Astrocyte (in vitro differentiated cells and primary cell): ENCODE results near the gene GRAMD4.

ENCODE experiments used
- EZH2 ChIP-seq: IDR thresholded peaks from 2 replicates; pipeline ENCODE4 v1.6.1; 2012; ENCODE audit warnings: mild to moderate bottlenecking, low read length, inconsistent platforms; ENCODE audit not compliant: insufficient read depth
- TF ChIP-seq, protein P1 (sequence below): IDR thresholded peaks from 2 replicates; pipeline ENCODE4 v1.5.1; 2011; ENCODE audit warnings: low read depth, mild to moderate bottlenecking, inconsistent platforms, low read length, moderate library complexity; ENCODE audit not compliant: insufficient read depth

GRCh38 chr22:46707305-46707704 is 87.1 kb downstream of the GRAMD4 start:
- TF ChIP-seq, protein P1, sequence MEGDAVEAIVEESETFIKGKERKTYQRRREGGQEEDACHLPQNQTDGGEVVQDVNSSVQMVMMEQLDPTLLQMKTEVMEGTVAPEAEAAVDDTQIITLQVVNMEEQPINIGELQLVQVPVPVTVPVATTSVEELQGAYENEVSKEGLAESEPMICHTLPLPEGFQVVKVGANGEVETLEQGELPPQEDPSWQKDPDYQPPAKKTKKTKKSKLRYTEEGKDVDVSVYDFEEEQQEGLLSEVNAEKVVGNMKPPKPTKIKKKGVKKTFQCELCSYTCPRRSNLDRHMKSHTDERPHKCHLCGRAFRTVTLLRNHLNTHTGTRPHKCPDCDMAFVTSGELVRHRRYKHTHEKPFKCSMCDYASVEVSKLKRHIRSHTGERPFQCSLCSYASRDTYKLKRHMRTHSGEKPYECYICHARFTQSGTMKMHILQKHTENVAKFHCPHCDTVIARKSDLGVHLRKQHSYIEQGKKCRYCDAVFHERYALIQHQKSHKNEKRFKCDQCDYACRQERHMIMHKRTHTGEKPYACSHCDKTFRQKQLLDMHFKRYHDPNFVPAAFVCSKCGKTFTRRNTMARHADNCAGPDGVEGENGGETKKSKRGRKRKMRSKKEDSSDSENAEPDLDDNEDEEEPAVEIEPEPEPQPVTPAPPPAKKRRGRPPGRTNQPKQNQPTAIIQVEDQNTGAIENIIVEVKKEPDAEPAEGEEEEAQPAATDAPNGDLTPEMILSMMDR, result no peak
- no peak for TF ChIP-seq EZH2
